WTC11 (cell line): ENCODE measurements around the gene IKZF2. TPM values are rescaled to one million over a fixed set of nuclear protein-coding genes. Genes with fewer than 3 reads are reported as not detected.

ENCODE experiments used
- ATAC-seq: fragments of 200-7000 bp; cut with Tn5 transposase; 2 replicates; pipeline ENCODE4 v1.10.0; 2021; ENCODE audit warnings: mild to moderate bottlenecking, moderate library complexity
- CTCF ChIA-PET: fragments of 300-600 bp; sonication (Branson Sonifier 250); formaldehyde crosslinking; loops from one replicate; lab custom pipeline; 2021; ENCODE audit warnings: antibody characterized with exemption; lab: Charles Lee
- POLR2A ChIA-PET: fragments of 350-600 bp; sonication (Branson Sonifier 250); formaldehyde crosslinking; loops from one replicate; lab custom pipeline; 2021; ENCODE audit warnings: antibody characterized with exemption; lab: Charles Lee
- DNase-seq: peaks from one replicate; pipeline ENCODE4 v3.0.0; 2021; ENCODE audit warnings: low spot score
- H3K27ac Mint-ChIP-seq: 2 replicates; pipeline ENCODE4 v1.8.0; 2021; ENCODE audit warnings: mixed read lengths
- H3K27me3 Mint-ChIP-seq: 2 replicates; pipeline ENCODE4 v1.8.0; 2021; ENCODE audit warnings: low read depth, mild to moderate bottlenecking, moderate library complexity, mixed read lengths
- H3K36me3 Mint-ChIP-seq: 2 replicates; pipeline ENCODE4 v1.8.0; 2021; ENCODE audit warnings: mixed read lengths
- H3K4me1 Mint-ChIP-seq: 2 replicates; pipeline ENCODE4 v1.8.0; 2022; ENCODE audit warnings: mixed read lengths
- H3K4me3 Mint-ChIP-seq: 2 replicates; pipeline ENCODE4 v1.8.0; 2021; ENCODE audit warnings: mild to moderate bottlenecking, moderate library complexity, mixed read lengths
- H3K9me3 Mint-ChIP-seq: 2 replicates; pipeline ENCODE4 v1.8.0; 2021; ENCODE audit warnings: mixed read lengths
- CDX4 ChIP-seq: fragments of 250-450 bp; sonication (Bioruptor Pico); IDR thresholded peaks from 2 replicates; pipeline ENCODE4 v1.9.0; 2021; ENCODE audit warnings: moderate library complexity, mild to moderate bottlenecking, inconsistent platforms, borderline replicate concordance
- EMX1 ChIP-seq: fragments of 250-450 bp; sonication (Bioruptor Pico); IDR thresholded peaks from 2 replicates; pipeline ENCODE4 v1.8.0; 2021; ENCODE audit warnings: mild to moderate bottlenecking
- ETV6 ChIP-seq: sonication (generic); formaldehyde crosslinking; IDR thresholded peaks from 2 replicates; pipeline ENCODE4 v1.8.1; 2022; ENCODE audit warnings: mild to moderate bottlenecking, missing genetic modification reagents
- FOXJ3 ChIP-seq: sonication (generic); formaldehyde crosslinking; IDR thresholded peaks from 2 replicates; pipeline ENCODE4 v1.9.0; 2021; ENCODE audit warnings: missing genetic modification reagents, mild to moderate bottlenecking, borderline replicate concordance
- GRHL2 ChIP-seq: fragments of 250-450 bp; sonication (Bioruptor Pico); IDR thresholded peaks from 2 replicates; pipeline ENCODE4 v1.8.0; 2022; ENCODE audit warnings: mild to moderate bottlenecking, moderate library complexity; ENCODE audit not compliant: insufficient replicate concordance, severe bottlenecking
- GTF2I ChIP-seq: fragments of 250-450 bp; sonication (Bioruptor Pico); conservative IDR thresholded peaks from 2 replicates; pipeline ENCODE4 v1.4.0; 2021; ENCODE audit warnings: mild to moderate bottlenecking
- IRF2 ChIP-seq: sonication (generic); formaldehyde crosslinking; IDR thresholded peaks from 2 replicates; pipeline ENCODE4 v1.8.0; 2022; ENCODE audit warnings: low read depth, missing genetic modification reagents, borderline replicate concordance
- NR1H2 ChIP-seq: sonication (generic); formaldehyde crosslinking; IDR thresholded peaks from 2 replicates; pipeline ENCODE4 v1.9.0; 2021; ENCODE audit warnings: mild to moderate bottlenecking, moderate library complexity, missing genetic modification reagents
- SP1 ChIP-seq: sonication (generic); formaldehyde crosslinking; conservative IDR thresholded peaks from 2 replicates; pipeline ENCODE4 v1.8.1; 2022; ENCODE audit warnings: missing genetic modification reagents
- TP53 ChIP-seq: sonication (generic); formaldehyde crosslinking; IDR thresholded peaks from 2 replicates; pipeline ENCODE4 v1.8.1; 2023; ENCODE audit warnings: mild to moderate bottlenecking, missing genetic modification reagents
- USF1 ChIP-seq: sonication (generic); formaldehyde crosslinking; IDR thresholded peaks from 2 replicates; pipeline ENCODE4 v1.8.0; 2022; ENCODE audit warnings: mild to moderate bottlenecking, missing genetic modification reagents
- ZNF121 ChIP-seq: sonication (generic); formaldehyde crosslinking; IDR thresholded peaks from 2 replicates; pipeline ENCODE4 v1.8.0; 2023; ENCODE audit warnings: missing genetic modification reagents
- ZNF138 ChIP-seq: sonication (generic); formaldehyde crosslinking; conservative IDR thresholded peaks from 2 replicates; pipeline ENCODE4 v1.8.1; 2022; ENCODE audit warnings: mild to moderate bottlenecking, moderate library complexity, missing genetic modification reagents
- ZNF396 ChIP-seq: fragments of 250-450 bp; sonication (Bioruptor Pico); IDR thresholded peaks from 2 replicates; pipeline ENCODE4 v1.8.0; 2021; ENCODE audit warnings: mild to moderate bottlenecking, moderate library complexity, borderline replicate concordance
- ZNF416 ChIP-seq: fragments of 250-450 bp; sonication (Bioruptor Pico); IDR thresholded peaks from 2 replicates; pipeline ENCODE4 v1.9.0; 2021; ENCODE audit warnings: mild to moderate bottlenecking, inconsistent platforms
- ZNF671 ChIP-seq: fragments of 250-450 bp; sonication (Bioruptor Pico); IDR thresholded peaks from 2 replicates; pipeline ENCODE4 v1.8.0; 2021; ENCODE audit warnings: mild to moderate bottlenecking
- ZSCAN18 ChIP-seq: fragments of 250-450 bp; sonication (Bioruptor Pico); IDR thresholded peaks from 2 replicates; pipeline ENCODE4 v2.1.2; 2022; ENCODE audit warnings: mild to moderate bottlenecking, moderate library complexity
- total RNA-seq: library from RNA; stranded (reverse); gene quantifications from 3 replicates; pipeline ENCODE4 v1.2.3, GENCODE V29; 2021
- TF ChIP-seq, protein P1 (sequence below): sonication (generic); formaldehyde crosslinking; IDR thresholded peaks from 2 replicates; pipeline ENCODE4 v1.8.1; 2023; ENCODE audit warnings: mild to moderate bottlenecking, missing genetic modification reagents, borderline replicate concordance
- TF ChIP-seq, protein P2 (sequence below): sonication (generic); formaldehyde crosslinking; IDR thresholded peaks from 2 replicates; pipeline ENCODE4 v1.8.1; 2023; ENCODE audit warnings: mild to moderate bottlenecking, missing genetic modification reagents, moderate library complexity
- TF ChIP-seq, protein P3 (sequence below): sonication (generic); formaldehyde crosslinking; IDR thresholded peaks from 2 replicates; pipeline ENCODE4 v1.8.0; 2022; ENCODE audit warnings: mild to moderate bottlenecking, missing genetic modification reagents

The IKZF2 gene
- total RNA-seq, 1 experiment from 2014 or later = 4.2 TPM

GRCh38 chr2:213172641-213173040, 21.2 kb upstream of the IKZF2 start:
- CTCF ChIA-PET = no interaction called here

GRCh38 chr2:213171147-213171546, 19.7 kb upstream of the IKZF2 start:
- CTCF ChIA-PET = interaction anchor here (1.0 kb wide), 1 partner anchor 17 kb away, joined by 3 read pairs; no protein-coding TSS in a partner anchor
- POLR2A ChIA-PET = no interaction called here
- DNase-seq (no peak), ATAC-seq (no peak)
- no peak overlapping the region for H3K27ac Mint-ChIP-seq
- peaks cover 2% of the 10 kb centered on the region for H3K36me3 Mint-ChIP-seq
- H3K27me3 Mint-ChIP-seq = no peaks in the 10 kb centered on the region
- H3K4me3 Mint-ChIP-seq = no peak overlapping the region
- H3K9me3 Mint-ChIP-seq = peaks cover 3% of the 10 kb centered on the region; the same call in 1 of the 2 replicates
- TF ChIP-seq ZSCAN18 (CRISPR knock-in tag) (no peak), ZNF138 (CRISPR knock-in tag) (no peak), ZNF396 (CRISPR knock-in tag) (no peak), FOXJ3 (CRISPR knock-in tag) (no peak), ZNF121 (CRISPR knock-in tag) (no peak), EMX1 (CRISPR knock-in tag) (no peak), SP1 (CRISPR knock-in tag) (no peak), ETV6 (CRISPR knock-in tag) (no peak)
- TF ChIP-seq, protein P1, sequence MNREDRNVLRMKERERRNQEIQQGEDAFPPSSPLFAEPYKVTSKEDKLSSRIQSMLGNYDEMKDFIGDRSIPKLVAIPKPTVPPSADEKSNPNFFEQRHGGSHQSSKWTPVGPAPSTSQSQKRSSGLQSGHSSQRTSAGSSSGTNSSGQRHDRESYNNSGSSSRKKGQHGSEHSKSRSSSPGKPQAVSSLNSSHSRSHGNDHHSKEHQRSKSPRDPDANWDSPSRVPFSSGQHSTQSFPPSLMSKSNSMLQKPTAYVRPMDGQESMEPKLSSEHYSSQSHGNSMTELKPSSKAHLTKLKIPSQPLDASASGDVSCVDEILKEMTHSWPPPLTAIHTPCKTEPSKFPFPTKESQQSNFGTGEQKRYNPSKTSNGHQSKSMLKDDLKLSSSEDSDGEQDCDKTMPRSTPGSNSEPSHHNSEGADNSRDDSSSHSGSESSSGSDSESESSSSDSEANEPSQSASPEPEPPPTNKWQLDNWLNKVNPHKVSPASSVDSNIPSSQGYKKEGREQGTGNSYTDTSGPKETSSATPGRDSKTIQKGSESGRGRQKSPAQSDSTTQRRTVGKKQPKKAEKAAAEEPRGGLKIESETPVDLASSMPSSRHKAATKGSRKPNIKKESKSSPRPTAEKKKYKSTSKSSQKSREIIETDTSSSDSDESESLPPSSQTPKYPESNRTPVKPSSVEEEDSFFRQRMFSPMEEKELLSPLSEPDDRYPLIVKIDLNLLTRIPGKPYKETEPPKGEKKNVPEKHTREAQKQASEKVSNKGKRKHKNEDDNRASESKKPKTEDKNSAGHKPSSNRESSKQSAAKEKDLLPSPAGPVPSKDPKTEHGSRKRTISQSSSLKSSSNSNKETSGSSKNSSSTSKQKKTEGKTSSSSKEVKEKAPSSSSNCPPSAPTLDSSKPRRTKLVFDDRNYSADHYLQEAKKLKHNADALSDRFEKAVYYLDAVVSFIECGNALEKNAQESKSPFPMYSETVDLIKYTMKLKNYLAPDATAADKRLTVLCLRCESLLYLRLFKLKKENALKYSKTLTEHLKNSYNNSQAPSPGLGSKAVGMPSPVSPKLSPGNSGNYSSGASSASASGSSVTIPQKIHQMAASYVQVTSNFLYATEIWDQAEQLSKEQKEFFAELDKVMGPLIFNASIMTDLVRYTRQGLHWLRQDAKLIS = no peak
- H3K4me1 Mint-ChIP-seq = peaks cover 16% of the 10 kb centered on the region

More at GRCh38 chr2:213172641-213173040, 21.2 kb upstream of the IKZF2 start:
- TF ChIP-seq, protein P2, sequence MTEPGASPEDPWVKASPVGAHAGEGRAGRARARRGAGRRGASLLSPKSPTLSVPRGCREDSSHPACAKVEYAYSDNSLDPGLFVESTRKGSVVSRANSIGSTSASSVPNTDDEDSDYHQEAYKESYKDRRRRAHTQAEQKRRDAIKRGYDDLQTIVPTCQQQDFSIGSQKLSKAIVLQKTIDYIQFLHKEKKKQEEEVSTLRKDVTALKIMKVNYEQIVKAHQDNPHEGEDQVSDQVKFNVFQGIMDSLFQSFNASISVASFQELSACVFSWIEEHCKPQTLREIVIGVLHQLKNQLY = no peak
- TF ChIP-seq IRF2 (CRISPR knock-in tag) (no peak), TP53 (CRISPR knock-in tag) (no peak), ZNF671 (no peak), ZNF121 (CRISPR knock-in tag) (no peak), ZNF416 (CRISPR knock-in tag) (no peak), CDX4 (CRISPR knock-in tag) (no peak), GRHL2 (CRISPR knock-in tag) (no peak), USF1 (CRISPR knock-in tag) (no peak), GTF2I (no peak), NR1H2 (CRISPR knock-in tag) (no peak)
- TF ChIP-seq, protein P3, sequence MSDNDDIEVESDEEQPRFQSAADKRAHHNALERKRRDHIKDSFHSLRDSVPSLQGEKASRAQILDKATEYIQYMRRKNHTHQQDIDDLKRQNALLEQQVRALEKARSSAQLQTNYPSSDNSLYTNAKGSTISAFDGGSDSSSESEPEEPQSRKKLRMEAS (CRISPR knock-in tag) = no peak
- Mint-ChIP-seq H3K36me3 (peaks cover 9% of the 10 kb centered on the region), H3K9me3 (peaks cover 12% of the 10 kb centered on the region), H3K4me1 (peaks cover 13% of the 10 kb centered on the region), H3K27me3 (no peaks in the 10 kb centered on the region), H3K4me3 (no peak overlapping the region), H3K27ac (no peak overlapping the region)
- ATAC-seq (no peak), DNase-seq (no peak)
- POLR2A ChIA-PET = no interaction called here
